GM08714 (cell line): ENCODE results near the gene NAIP.
"Not testable (repeated sequence)": the region's sequence is repeated elsewhere in the genome, so short reads cannot be mapped to it uniquely, and the experiment has no call there.

Source experiments
- H3K4me3 ChIP-seq: fragments of 200-500 bp; sonication (Bioruptor generic); 2 replicates; pipeline ENCODE4 v1.5.1; 2014; ENCODE audit warnings: mild to moderate bottlenecking, low read length, inconsistent platforms
- ZNF274 ChIP-seq: IDR thresholded peaks from 2 replicates; pipeline ENCODE4 v1.6.1; 2012; ENCODE audit warnings: mild to moderate bottlenecking, low read depth, low read length

Gene NAIP

DNA sequence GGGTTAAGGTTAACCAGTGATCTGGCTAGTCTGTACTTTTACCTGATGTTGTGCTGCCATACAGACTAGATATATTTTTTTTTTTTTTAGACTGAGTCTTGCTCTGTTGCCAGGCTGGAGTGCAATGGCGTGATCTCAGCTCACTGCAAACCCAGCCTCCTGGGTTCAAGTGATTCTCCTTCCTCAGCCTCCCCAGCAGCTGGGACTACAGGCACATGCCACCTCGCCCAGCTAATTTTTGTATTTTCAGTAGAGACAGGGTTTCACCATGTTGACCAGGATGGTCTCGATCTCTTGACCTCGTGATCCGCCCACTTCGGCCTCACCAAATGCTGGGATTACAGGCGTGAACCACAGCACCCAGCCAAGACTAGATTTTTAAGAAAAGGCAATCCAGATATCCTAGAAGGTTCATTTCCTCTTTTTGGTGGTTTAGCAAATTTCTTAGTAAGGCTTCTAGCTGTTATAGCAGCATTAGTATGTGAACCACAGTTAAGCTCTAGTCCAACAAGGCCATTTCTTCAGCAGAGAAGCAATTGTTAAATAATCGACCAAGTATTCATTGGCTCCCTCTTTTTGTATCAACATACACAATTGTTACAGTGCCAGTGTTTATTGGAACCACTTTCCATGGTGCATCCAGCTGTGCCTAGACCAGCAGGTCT, at the start of gene NAIP:
Gene NAIP (minus strand): TSS at position 51 of the 665 bp plus-strand sequence. CDS start 12,424 bp downstream, outside the sequence.
- not testable (repeated sequence) for H3K4me3 ChIP-seq

DNA sequence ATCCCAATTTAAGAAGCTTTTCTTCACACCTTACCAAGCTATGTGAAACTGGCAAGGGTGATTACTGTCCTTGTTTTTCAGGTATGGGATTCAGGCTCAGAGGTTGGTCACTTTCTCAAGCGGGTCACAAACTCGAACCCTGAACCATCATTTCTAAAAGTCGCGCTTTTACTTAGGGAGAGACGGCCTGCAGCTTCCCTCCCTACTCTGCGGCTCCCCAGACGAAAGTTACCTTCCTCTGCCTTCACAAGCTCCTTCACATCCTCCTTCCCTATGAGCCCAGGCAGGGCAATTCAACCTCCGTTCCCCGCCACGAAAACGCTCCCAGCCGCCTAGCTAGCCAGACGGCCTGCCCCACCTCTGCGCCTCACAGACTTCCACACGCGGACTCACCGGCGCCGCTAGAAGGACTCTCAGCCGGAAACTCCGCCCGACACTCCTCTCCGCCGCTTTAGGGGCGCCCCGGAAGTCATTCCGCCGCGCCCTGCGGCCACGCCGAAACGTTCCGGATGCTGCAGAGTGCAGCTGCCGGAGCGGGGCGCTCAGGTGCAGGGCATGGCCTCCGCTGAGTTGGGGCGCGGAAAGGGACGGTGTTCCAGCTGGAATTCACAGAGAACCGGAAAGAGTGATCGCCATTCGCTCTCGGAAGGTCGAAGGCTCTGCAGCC, 42.3 kb upstream of the NAIP start, which contains the start of gene GTF2H2:
Gene GTF2H2 (minus strand): TSS at position 415 of the 667 bp plus-strand sequence. CDS start 4,913 bp downstream, outside the sequence.
- not testable (repeated sequence) for H3K4me3 ChIP-seq

DNA sequence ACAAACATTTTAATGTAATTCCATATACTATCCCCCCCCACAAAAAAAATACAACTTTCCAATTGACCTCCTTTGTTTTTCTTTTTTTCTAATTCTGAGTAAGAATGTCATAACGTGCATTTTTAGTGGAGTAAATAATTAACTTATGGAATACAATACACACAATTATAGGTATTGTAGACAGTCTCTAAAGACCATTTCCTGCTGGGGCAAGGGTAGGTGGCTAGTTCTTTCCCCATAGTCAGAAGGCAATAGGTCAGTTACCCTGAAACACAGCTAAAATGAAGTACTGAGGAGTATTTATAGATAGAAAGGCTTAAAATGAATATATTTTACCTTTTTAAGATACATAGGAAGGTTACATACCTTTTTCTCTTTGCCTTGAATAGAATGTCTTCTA, 36.2 kb upstream of the NAIP start:
- H3K4me3 ChIP-seq = not testable (repeated sequence)

DNA sequence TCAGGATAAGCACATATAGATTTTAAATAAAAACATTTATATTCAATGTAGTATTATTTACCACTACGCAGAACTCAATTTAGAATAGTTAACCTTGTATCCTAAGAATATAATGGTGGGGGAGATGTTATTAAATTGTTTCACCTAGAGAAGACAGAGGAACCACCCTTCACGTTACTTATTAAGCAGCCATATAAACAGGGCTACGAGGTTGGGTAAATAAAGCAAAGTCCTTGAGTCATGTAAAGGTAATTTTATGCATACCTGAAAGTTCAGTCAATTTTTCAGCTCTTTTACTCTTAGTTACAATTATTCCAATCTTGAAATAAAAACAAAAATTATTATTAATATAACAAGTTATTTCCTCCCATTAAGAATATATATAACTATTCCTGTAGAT, 34.3 kb upstream of the NAIP start:
- H3K4me3 ChIP-seq = not testable (repeated sequence)

DNA sequence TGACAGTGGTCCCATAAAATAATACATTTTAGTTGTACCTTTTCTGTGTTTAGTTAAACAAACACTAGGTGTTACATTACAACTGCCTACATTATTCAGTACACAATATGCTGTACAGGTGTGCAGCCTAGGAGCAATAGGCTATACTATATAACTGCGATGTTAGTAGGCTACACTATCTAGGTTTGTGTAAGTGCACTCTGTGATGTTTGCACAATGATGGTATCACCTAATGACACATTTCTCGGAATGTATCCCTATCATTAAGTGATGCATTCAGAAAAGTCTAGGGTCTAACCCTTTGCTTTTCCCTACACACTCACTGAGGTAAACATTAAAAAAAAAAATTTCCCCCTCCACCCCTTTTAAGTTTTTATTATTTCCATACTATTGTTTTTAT, 19.7 kb upstream of the NAIP start:
- not testable (repeated sequence) for H3K4me3 ChIP-seq

GRCh38 chr5:71044128-71044527, 19.0 kb upstream of the NAIP start:
- H3K4me3 ChIP-seq = not testable (repeated sequence)

GRCh38 chr5:71031046-71031776, 6.1 kb upstream of the NAIP start:
- not testable (repeated sequence) for H3K4me3 ChIP-seq

- not testable (repeated sequence) for H3K4me3 ChIP-seq
These were observed 4.5 kb downstream of the NAIP start for GRCh38 chr5:71020643-71021042.

- not testable (repeated sequence) for H3K4me3 ChIP-seq
These were observed 6.6 kb downstream of the NAIP start for GRCh38 chr5:71018376-71019005.

DNA sequence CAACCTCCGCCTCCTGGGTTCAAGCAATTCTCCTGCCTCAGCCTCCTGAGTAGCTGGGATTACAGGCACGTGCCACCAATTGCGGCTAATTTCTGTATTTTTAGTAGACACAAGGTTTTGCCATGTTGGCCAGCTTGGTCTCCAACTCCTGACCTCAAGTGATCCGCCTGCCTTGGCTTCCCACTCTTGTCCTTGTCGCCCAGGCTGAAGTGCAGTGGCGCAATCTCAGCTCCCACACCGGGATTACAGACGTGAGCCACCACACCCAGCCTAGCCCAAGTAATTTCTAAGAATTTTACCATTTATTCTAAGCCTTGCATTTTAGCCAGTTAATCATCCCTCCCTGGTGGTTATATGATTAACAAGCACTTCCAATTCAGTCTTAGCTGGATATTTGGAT, 11.0 kb downstream of the NAIP start:
- no peak for TF ChIP-seq ZNF274
- H3K4me3 ChIP-seq = no peak overlapping the region

GRCh38 chr5:71013575-71013974, 11.6 kb downstream of the NAIP start:
- TF ChIP-seq ZNF274 = no peak

GRCh38 chr5:71011194-71011792, 13.8 kb downstream of the NAIP start:
- TF ChIP-seq ZNF274 = no peak
- no peak overlapping the region for H3K4me3 ChIP-seq

More at GRCh38 chr5:71013575-71013974, 11.6 kb downstream of the NAIP start:
- no peak overlapping the region for H3K4me3 ChIP-seq

- H3K4me3 ChIP-seq = not testable (repeated sequence)
These were observed 18.2 kb downstream of the NAIP start for GRCh38 chr5:71006983-71007382.

DNA sequence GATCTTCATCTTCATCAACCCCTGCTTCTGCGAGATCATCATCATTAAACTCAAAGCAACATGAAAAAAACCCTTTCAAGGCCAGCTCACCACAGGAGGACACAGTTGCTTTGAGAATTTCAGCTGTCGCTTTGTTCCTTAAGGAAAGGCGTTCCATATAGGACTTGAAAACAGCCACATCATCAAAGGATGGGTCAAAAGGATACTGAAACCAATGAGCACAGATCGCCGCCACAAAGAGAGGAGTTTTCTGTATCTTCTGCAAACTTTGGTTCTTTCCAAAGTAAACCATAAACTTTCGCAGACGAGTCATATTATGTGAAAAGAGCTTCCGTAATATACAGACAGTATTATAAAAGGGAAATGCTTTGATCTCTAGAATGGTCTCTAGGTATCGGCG, 40.3 kb downstream of the NAIP start:
- not testable (repeated sequence) for H3K4me3 ChIP-seq

GRCh38 chr5:70967220-70967619, 57.9 kb downstream of the NAIP start:
- H3K4me3 ChIP-seq = not testable (repeated sequence)

GRCh38 chr5:70964531-70964930, 60.6 kb downstream of the NAIP start:
- not testable (repeated sequence) for H3K4me3 ChIP-seq

DNA sequence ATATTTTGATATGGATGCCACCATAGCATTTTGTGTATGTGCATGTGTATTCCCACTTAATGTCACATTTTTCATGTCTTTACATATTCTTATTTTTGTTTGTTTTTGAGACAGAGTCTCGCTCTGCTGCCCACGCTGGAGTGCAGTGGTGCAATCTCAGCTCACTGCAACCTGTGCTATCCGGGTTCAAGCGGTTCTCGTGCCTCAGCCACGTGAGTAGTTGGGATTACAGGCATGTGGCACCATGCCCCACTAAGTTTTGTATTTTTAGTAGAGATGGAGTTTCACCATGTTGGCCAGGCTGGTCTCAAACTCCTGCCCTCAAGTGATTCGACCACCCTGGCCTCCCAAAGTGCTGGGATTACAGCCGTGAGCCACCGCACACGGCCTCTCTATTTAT, 72.1 kb downstream of the NAIP start:
- H3K4me3 ChIP-seq = not testable (repeated sequence)

GRCh38 chr5:70932560-70932959, 92.6 kb downstream of the NAIP start:
- H3K4me3 ChIP-seq = not testable (repeated sequence)

- H3K4me3 ChIP-seq = not testable (repeated sequence)
These were observed 93.3 kb downstream of the NAIP start for GRCh38 chr5:70931709-70932368.

- not testable (repeated sequence) for H3K4me3 ChIP-seq
These were observed 100.0 kb downstream of the NAIP start for GRCh38 chr5:70925211-70925562.
